Right forelimb (tissue), 1 donor: ENCODE data around the gene DDX39A.

Experiments
- DNase-seq: peaks from one replicate; pipeline ENCODE4 v3.0.0-alpha.2; 2018

The DDX39A gene

GRCh38 chr19:14433554-14434501, 14.7 kb upstream of the DDX39A start:
- DNase-seq, result no peak

GRCh38 chr19:14432791-14433553, 13.8 kb upstream of the DDX39A start, which contains the start of gene PKN1:
Gene PKN1 (plus strand): TSS chr19:14433306. CDS start chr19:14433522, 216 bp downstream.
- DNase-seq, result peak; percentile 77

- no peak for DNase-seq
These were observed 11.6 kb upstream of the DDX39A start for GRCh38 chr19:14430712-14431111.

DNA sequence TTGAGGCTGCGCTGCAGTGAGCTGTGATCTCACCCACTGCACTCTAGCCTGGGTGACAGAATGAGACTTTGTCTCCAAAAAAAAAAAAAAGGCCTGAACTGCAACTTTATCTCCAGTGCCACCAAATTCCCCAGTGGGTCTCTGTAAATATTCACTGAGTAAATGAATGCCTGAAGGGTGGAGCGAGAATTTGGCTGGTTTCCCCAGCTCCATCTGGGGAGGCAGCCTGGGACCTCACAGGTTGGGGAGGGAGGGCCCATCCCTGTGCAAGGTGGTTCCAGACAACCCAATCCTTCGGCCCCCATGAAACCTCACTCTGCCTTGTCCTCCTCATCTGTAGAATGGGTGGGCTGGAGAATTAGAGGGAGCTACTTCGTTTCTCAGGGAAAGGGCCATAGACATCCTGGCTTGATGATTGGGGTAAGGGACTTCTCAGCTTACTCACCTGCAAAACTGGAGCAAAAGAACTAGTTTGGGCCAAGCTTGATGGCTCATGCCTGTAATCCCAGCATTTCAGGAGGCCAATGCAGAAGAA, 9.8 kb upstream of the DDX39A start:
- DNase-seq, result no peak

DNA sequence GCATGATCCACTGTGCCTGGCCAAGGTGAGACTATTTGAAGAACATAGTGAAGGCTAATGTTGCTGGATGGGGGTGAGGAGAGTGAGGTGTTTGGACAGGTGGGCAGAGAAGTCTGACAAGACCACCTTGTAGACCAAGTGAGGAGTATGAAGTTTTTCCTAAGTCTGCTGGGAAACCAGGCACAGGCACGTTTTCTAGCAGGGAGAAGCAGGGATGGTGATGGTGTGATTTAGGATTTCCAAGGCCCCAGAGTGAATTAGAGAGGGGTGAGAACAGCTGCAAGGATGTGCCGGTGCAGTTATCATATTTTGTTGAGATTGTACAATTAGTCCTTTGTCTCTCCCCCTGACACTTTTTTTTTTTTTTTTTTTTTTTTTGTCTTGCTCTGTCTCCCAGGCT, 8.3 kb upstream of the DDX39A start:
- DNase-seq, result no peak

- DNase-seq, result no peak
These were observed 6.6 kb upstream of the DDX39A start for GRCh38 chr19:14425696-14426138.

DNA sequence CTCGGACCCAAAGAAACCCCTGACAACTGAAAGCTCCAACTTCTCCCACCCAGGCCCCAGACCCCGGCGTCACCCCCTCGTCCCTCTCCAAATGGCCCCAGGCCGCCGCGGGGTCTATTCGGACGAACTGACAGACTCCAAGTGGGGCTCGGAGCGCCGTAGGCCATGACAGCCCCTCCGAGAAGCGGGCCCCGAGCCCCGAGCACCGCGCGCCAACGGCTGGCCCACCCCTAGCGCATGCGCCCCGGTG, 360 bp downstream of the DDX39A start:
- no peak for DNase-seq

DNA sequence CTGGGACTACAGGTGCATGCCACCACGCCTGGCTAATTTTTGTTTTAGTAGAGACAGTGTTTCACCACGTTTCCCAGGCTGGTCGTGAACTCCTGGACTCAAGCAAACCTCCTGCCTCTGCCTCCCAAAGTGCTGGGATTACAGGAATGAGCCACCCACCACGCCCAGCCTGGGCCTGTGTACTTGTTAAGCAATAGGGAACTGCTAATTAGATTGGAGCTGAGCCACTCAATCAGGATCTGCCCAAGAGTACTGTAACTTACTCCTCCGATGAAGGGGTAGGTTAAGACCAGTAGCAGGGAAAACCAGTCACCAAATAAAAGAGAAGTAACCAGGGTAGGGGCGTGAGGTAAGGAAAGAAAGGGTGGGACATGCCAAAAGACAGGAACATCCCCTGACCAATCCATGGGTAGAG, 2.3 kb downstream of the DDX39A start:
- DNase-seq, result no peak

DNA sequence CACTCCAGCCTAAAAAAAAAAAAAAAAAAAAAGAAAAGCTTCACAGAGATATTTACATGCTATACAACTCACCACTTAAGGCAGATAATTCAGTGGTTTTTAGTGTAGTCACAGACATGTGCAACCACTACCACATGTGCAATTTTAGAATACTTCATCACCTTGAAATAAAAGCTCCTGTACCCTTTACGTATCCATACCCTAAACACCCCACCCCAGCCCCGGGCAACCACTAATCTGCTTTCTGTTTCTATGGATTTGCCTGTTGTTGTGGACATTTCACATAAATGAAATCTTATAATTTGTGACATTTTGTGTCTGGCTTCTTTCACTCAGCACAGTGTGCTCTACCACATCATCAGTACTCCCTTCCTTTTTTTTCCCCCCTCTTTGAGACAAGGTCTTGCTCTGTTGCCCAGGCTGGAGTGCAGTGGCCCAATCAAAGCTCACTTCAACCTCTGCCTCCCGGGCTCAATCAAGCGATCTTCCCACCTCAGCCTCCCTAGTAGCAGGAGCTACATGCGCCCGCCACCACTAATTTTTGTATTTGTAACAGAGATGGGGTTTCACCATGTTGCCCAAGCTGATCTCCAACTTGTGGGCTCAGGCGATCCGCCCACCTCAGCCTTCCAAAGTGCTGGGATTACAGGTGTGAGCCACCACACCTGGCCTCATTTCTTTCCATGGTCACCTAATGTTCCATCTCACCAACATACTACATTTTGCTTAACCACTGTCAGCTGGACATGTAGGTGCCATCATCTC, 4.0 kb downstream of the DDX39A start:
- no peak for DNase-seq

DNA sequence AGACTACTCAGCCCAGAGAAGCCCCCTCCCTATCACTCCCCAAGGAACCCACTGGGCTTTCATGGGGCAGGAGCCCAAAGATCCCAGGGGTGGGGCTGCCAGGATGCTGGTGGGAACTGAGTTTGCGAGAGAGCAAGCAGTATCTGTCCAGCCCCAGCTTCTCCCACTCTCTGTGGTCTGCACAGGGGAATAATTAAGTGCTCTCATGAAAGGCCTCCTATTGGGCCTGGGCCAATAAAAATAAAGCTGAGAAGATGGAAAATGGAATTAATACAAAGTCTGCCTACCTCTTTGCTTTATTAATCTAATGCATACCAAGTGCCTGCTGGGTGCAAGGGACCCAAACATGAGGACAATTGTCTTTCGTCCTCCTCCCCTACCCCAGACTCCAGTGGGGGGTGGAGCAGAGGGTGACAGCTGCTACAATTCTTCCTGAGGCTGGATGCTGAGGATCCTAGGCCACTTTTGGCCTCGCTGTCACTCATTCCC, 5.4 kb downstream of the DDX39A start:
- DNase-seq, result no peak

- no peak for DNase-seq
These were observed 6.0 kb downstream of the DDX39A start for GRCh38 chr19:14412996-14413692.

DNA sequence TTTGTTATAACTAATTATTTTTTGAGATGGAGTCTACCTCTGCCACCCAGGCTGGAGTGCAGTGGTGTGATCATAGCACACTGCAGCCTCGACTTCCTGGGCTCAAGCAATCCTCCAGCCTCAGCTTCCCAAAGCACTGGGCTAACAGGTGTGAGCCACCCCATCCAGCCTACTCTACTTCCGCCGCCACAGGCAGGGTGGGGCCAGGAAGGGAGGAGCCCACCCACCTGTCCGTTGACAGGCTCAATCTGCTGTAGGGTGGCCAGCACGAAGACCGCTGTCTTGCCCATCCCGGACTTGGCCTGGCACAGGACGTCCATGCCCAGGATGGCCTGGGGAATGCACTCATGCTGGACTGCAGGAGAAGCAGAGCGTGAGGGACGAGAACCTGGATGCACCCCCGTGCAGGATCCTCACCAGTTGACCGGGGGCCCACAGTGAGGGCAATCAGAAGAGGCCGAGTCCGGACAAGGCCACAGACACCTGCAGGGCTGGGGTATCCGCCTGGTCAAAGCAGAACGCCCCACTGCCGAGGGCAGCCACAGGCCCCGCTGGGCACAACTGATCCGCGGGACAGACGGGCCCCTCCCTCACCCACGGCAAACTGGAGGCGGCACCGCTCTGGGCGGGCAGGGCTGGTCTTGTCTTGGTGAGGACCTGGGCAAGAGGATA, 6.7 kb downstream of the DDX39A start:
- DNase-seq, result no peak

- no peak for DNase-seq
These were observed 7.2 kb downstream of the DDX39A start for GRCh38 chr19:14411938-14412245.

GRCh38 chr19:14411161-14411937, 7.8 kb downstream of the DDX39A start:
- no peak for DNase-seq

- DNase-seq, result no peak
These were observed 8.8 kb downstream of the DDX39A start for GRCh38 chr19:14410091-14411051.

DNA sequence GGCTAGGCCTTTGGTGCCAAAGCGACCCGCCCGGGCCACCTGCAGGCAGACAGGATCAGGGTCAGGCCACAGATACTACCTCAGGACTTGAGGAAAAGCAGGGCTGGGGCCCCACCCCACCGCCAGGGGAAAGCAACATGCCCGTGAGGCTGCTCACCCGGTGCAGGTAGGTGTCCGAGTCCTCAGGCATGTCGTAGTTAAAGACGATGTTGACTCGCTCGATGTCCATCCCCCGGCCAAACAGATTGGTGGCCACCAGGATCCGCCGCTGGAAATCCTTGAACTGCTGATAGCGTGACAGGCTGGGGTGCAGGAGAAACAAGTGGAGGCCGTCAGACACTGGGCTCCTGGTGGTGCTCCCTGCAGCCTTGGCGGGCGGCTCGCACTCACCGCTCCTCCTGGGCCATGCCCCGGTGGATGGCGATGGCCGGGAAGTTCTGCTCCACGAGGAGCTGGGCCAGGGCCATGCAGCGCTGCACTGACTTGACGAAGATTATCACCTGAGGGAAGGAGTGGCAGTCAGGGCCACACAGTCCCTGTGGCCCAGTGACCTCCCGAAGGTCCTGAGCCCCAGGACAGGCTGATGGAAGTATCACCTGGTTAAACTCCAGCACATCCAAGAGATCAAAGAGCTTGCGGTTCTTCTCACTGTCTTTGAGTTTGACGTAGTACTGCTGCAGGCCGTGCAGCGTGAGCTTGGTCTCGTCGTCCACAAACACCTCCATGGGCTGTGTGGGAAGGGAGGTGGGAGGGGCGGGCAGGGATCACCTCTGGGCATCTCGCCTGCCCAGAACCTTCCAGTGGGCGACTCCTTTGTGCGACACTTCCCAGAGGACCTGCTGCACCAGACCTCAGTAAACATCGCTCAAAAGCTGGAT, 9.8 kb downstream of the DDX39A start:
- DNase-seq, result no peak

- no peak for DNase-seq
These were observed 10.5 kb downstream of the DDX39A start for GRCh38 chr19:14408491-14409145.
